Stimulated activated CD8-positive, alpha-beta memory T cell treated with anti-CD3 and anti-CD28 coated beads, Interleukin-12 subunit alpha, Interleukin-12 subunit beta, amount 100 ng/mL, for 24 hours (primary cell): ENCODE measurements around the gene SPTBN1.

Experiments
- DNase-seq: peaks from one replicate; pipeline ENCODE4 v3.0.0-alpha.2; 2020; ENCODE audit errors: extremely low read depth

The SPTBN1 gene

DNA sequence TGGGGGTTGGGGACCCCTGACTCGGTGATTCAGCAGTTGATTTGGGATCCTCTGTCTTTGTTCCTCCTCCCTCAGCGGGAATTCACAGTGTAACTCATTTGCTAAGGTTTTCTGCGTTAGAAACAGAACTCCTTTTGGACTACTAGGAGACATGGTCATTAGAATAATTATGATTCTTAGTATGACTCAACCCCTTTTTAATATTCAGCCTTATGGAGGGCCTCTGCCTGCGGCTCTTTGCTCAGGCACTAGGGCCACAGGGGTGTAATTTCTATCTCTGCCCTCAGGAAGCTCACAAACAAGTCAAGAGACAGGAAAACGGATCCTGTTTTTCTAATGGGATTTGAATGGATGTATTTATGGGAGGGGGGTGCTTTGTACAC lies 117.4 kb downstream of the SPTBN1 start:
- DNase-seq, result no peak

DNA sequence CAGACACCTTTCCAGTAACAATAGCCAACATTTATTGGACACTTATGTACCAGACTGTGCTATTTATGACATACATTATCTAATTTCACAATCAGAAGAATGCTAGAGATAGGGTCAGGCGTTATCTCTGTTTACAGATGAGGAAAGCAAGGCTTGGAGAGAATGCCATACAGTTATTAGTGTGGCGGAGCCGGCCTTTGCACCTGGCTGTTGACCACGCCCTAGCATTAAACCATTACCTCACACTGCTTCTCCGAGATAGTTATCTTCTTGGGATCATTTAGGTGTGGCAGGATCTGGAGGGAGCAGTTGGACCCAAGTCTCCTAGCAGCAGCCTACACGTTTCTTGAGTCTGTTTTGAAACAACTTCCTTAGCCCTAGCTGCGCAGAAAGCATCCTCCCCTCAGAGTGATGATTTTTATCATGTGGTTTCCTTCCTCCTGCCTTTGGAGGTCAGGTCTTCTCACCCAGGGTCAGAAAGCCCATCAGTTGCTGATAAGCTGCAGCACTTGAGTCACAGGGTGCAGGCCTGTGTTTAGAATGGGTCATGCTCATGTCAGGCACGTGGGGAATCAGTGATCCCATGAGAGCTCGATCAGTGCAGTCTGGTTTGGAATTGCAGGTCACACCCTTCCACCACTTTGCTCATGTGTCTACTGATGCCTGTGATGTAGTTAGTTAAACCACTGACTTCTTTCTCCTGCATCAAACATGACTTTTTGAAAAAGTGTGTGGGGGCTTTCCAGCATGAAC lies 118.2 kb downstream of the SPTBN1 start:
- no peak for DNase-seq

DNA sequence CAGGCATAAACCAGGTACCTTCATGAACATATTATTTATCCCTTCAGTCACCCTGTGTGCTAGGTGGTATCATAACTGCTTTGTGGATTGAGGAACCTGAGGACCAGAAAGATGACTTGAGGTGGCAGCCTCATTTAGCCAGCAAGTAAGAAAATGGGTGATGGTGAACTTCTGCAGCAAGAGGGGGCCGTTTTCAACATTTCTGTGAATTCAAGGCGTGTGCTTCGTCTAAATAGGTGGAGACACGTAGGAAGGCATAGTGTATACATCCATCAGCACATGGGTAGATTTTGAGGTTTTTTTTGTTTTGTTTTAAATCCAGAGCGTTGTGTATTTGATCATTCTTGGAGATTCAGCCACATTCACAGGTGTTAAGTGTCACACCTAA lies 118.7 kb downstream of the SPTBN1 start:
- DNase-seq, result no peak

DNA sequence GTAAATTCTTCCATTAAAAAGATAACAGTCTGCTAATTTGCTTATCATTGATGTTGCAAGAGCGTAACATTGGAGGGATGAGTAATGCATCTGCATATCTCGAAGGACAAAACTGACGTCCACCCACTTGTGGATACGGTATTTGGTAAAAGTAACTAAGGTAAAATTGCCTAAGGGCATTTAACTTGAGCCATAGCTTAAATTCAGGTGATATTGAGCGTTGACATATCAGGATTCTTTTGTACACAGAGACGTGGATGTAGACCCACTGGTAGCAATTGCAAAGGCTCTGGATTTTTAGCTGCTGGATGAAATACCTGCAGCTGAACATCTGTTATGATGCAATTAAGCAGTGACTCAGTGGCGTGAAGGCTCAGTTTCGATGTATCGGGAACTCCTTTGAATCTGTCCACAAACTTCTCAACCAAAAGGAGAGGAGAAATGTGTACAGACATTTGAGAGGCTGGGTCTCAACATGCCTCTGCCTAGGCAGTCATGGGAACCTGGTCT lies 119.3 kb downstream of the SPTBN1 start:
- DNase-seq, result no peak

DNA sequence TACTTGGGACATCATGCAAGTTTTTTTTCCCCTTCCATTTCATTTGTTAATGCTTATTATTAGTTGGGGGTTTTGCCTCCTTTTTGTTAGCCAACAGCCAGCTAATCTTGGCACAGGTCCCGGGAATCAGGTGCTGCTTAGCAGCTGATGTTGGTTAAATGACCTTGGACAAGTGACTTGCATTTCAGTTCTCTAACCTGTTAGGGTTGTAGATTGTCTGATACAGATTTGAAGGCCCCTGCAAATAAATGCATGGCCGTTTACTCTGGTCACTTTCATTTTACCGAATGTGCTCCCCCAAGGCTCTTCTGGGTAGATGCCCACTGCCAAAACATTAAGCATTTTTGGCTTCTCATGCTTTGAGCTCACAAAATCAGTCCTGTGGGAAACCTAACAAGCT lies 120.9 kb downstream of the SPTBN1 start:
- DNase-seq, result no peak

DNA sequence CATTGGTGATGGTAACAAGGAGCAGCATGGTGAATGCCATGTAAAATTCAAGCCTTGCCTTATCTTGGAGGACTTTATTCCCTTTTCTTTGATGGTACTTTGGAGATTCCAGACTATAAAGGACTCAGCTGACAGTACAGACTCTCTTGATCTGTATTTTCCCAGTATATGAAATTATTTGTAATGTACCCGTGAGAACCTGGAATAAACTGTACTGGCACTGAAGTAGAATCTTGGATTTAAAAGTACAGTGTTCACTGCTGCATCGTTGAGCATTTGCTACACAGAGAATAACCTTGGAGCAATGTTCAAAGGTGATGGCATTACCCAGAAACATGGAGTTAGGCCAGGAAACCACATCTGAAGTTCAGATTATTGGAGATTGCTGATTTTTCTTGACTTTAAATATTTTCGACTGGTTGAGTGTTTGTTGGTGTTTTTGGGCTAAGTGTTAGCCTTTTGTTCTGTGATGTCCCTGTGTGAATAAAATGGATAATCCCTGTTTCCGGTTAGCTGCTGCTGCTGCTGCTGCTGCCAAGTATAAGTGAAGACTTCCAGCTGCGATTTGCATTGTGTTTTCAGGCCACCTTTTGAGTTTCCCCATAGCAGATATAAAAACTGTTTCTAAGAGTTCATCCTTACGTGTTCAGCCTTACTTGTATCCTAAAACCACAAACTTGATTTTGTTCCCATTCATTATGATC lies 122.0 kb downstream of the SPTBN1 start:
- no peak for DNase-seq

DNA sequence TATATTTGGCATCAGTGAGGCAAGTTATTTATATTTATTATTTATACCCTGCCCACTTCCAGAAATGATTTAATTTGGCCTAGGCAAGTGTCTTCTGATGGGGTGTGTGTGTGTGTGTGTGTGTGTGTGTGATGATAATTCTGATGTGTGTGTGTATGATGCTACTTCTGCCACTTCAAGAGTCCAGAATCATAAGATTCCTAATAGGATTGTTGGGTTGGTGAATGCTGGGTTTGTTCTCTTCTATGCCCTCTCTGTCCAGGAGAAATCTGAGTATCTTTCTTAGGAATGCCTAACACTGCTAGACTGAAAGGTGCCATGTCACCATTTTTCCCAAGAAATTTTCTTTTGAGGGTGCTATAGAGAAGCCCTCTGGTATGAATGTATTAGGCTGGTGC lies 122.5 kb downstream of the SPTBN1 start:
- DNase-seq, result no peak

DNA sequence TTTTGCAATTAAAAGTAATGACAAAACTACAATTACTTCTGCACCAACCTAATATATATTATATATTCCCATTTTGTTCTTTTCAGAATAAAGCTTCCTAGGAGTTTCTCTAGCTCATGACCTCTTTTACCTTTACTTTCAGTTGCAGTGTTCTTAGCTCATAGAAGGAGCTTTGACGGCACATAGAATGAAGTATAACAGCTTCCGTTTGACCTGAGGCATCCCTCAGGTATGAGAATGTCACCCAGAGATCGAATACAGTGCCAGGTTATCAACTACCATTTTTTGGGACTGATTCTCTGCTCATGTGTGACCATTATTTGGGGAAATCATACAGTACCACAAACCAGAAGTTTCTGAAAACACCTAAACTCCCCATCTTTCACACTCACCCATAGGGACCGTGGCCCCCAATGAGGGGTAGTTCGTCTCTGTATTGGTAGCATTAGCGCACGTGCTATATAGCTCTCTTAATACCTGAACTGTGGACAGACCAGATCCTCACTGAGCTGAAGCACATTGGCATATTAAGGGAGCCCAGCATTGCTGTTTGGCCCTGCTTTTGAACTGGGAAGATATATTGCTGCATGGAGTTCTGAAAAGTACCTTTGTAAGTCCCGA lies 123.0 kb downstream of the SPTBN1 start:
- DNase-seq, result no peak

DNA sequence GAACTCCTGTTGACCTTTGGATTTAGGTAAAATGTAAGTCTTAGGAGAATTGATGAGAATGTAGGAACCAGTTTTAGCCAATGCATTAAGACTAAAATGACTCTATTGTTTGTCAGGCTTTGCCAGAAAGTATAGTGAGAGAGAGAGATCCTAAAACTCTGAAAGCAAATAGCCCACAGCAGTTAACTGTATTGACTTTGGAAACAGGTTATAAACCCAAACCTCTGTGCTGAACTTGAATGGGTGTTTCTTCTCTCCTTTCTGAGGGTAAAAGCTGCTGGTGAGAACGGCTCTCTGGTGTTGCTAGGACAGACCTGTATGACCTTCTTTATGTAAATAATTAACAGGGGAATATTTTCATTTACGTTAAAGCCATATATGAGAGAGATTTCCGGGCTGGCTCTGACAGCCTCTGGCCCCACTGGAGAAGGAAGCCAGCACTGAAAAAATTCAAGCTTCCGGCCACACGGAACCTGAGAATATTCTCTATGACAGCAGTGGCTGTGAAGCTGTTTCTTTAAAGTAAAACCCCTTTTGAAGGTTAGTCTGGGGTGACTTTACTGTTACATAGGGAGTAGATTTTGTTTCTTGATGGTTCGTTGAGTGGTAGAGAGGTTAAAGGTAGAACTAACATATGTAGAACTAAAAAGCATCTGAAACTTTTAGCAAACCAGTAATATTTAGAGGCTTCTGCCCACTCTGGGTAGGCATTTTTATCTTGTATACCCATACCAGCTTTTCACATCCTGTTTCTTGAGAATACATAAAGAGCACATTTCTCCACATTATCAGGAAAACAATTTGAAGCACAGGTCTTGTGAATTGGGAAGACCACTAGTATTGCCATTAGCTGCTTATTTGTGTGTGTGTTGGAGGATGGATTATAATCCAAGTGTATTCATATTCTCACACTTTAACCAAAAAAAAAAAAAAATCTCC lies 123.8 kb downstream of the SPTBN1 start:
- DNase-seq, result no peak

DNA sequence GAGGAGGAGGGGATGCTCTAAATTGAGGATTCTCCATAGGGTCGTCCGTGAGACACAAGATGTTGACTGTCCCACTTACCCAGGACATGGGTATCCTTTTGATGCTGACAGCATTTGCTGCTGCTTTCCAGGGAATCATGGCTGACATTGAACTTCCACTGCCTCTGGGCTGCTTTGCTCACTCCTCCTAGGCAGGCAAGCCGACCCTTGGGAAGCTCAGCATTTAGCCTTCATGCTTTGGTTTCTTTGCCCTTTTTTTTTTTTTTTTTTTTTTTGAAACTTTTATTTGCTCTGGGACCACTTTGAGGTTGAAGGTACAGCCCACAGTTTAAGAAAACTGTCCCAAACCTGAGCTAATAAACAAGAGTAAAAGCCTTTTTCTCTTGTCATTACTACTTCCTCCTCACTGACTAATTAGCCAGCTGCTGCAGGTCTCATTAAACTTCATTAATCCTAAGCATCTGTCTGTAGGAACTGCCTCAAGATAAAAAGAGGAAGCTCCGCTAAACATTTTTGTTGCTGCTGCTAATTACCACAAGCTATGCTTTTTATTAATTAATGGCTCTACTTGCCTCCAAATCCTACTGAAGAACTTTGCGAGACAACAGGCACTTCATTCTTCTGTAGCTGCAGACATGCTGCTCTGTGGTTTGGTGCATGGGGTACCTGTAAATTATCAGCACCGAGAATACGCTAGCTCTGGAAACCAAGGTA lies 125.4 kb downstream of the SPTBN1 start:
- no peak for DNase-seq

DNA sequence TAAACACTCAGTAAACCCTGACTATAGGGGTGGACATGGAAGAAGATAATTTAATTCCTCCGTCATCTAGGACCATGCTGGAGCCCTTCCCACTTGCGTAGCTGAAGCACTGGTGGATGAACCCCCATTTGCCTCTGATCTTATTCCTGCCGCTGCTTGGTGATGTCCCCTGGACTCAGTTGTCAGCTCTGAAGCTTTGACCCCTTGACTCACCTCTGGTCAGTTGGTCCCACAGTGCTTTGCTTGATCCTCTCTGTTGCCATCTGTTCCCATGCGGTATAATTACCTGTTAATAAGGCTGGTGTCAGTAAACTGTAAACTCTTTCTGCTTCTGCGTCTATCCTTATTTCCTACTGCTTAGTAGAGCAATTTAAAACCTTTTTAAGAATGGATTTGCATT lies 126.9 kb downstream of the SPTBN1 start:
- no peak for DNase-seq

DNA sequence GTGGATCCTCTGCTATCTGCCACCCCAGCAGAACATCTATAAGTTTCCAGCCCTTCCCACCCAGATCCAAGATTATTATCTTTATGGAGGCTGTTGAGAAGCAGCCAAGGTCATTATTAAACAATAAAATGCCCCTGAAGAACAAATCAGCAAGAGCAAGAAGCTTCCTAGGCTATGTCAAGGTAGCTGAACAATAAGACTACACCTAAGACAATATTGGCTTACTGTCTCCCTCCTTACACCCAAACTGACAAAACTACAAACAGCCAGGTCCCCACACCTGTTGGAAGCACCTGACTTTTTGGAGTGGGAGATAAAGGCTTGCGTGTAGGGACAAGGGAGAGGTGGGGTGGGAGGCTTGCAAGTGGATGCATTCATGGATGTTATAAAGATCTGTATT lies 128.5 kb downstream of the SPTBN1 start:
- no peak for DNase-seq

DNA sequence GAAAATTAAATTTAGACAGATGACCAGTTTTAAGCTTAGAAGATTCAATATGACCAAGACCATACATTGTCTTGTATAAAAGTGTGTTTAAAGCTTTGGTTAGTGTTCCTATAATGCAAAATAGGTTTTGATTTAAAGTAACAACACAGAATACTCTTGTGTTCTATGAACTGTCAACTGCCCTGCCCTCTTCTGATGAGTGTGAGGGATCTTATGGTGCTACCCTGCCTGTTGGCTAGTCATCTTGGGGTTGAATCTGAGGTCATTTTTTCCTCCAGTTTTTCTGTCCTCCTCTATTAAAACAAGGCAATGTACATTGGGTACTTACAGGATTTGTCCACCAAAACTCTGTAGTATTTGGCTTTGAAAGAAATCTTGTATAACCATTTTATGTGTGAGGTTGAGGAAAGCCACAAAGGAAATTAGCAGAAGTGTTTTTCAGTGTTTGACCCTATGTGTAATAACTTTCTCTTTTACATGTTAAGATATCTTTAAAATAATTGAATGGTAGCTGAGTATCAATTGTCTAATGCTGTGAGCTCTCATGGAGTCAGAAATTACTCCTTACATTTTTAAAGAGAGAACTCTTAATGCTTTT lies 129.1 kb downstream of the SPTBN1 start:
- DNase-seq, result no peak

DNA sequence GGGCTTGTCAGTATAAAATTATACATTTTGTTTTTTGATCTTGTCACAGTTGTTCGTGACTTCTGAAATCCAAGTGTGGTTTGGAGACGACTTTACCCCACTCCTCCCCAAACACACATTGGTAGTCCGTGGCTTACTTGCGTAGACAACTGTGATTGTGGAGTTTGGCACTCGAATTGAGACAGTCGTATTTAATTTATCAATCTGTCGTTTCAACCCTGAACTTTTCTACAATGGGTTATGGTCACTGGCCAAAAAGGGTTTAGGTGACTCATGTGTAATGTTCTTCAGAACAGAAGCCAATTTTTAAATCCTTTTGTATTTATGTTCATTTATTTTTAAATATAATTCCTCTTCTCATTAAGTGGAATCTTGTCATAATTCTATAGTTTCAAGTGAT lies 129.9 kb downstream of the SPTBN1 start:
- DNase-seq, result no peak

DNA sequence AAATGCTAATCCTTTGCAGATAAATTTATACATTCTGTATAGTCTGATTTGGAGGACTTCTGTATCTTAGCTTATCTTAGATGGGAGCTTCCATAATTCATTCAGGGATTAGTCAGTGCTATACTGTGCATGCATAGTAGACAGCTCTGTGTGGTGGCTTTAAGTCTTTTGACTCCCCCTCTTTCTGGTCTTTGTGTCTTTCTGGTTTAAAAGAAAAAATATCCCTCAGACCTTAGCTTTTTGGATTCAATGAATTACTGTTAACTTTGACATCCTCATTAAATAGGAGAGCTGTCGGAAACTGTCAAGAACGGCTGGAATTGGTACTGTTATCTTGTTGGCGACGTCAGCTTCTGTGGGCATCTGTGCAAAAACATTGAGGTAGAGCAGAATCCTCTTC lies 130.4 kb downstream of the SPTBN1 start:
- no peak for DNase-seq

DNA sequence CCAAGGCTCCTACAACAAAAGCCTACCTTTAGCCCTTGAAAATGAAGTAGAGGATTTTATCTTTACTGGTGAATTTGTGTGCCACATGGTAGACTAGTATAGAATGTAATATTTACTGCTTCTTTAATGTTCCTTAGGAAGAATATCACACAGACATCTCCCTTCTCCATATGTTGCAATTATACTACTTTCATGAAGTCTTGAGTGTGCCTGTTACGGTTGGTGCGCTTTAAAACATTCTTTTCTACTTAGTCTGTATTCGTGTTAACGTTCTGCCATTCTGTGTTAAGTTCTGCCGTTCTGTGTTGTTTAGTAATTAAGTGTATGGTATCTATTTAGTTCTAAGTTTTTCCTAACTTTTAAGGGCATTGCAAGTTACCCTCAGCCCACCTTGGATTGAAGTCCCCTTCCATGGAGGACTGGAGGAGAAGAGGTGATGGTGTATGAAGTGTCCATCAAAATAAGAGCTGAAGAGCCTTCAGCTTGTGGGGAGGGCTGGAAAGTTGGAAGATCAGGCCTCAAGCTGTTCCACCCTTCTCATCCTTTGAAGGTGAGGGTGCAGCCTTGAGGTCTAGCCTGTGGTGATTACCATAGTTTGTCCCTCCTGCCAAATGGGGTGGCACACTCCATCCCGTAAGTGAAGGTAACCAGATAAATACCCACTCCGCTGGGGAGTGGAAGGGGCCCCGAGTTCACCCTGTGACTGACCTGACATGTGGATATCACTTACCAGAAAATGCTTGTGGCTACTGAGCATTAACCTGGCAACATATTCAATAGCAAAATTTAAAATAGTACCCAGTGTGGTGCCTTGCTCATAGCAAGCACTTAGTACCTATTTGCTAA lies 131.3 kb downstream of the SPTBN1 start:
- DNase-seq, result no peak

DNA sequence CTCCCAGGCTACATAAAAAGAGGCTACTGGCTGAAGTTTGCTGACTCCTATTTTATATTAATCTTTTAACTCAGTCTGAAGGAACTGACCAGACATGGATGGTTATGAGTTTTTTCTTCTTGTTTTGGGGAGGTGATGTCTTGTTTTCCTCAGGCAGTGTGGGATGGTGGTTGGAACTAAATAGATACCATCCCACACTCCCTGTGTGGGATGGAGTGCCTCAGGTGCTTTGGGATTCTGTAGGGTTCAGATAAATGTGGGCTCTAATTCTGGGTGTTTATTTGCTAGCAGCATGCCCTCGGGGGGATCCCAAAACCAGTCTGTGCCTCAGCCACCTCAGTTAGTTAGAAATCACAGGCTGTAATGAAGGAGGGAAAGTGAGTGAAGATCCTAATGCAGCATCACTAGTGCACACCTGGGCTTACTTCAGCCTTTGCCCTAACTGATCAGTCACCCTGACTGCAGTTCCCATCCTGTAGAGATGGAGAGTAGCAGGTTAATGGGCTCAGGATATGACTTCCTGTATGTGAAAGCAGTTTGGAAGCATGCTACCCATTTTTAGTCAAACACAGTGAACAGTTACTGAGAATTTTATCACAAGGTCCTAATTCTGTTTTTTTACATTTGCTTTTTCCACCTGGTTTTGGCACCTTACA lies 132.2 kb downstream of the SPTBN1 start:
- DNase-seq, result no peak

DNA sequence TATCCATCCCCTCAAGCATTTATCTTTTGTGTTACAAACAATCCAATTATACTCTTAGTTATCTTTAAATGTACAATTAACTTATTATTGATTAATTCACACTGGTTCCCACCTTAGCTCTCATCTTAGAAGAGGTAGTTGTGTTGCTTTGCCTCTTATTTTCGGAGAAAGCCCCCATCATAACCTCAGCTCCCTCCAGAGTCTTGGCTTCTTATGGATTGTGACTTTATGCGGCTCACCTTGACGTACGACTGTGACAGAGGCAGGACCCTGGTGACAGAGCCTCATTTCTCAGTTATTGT lies 132.9 kb downstream of the SPTBN1 start:
- no peak for DNase-seq

DNA sequence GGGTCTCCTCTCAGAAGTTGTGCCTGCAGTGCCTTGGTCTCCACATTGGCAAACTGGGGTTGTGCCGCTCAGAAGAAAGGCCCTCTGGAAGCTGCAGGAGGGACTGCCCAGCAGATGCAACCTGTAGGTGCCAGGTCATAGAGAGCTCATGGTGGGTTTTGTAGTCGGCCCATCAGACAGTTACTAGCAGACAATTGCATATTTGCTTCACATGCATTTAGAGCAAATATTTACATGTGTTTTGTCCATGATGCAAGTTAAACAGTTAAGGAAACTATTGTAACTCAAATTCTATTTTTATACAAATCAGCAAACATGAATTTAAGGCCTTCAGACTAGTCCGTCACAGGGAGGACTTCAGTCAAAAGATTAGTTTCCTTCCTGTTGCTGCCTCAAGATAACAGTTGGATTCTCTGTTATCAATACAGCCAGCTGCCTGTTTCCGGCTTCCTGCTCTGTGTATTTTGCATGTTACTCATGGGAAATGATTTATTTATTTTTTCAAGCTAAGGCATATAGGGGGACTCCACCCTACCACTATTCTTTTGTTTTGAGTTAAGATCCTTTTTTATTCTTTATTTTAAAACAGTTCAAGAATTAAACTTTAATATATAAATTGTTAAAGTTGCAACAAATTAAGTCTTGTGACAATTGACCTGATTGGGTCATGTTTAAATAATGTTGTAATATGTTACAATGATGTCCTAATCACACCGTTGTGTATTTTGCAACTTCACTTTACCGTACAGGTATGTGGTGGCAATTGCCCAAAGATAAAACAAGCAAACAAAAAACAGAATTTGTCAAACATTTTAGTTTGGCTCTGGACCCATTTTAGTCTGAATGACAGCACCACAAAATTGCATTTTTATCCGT lies 133.5 kb downstream of the SPTBN1 start:
- DNase-seq, result no peak
